ENCODE results near the gene OLFM3.

DNA sequence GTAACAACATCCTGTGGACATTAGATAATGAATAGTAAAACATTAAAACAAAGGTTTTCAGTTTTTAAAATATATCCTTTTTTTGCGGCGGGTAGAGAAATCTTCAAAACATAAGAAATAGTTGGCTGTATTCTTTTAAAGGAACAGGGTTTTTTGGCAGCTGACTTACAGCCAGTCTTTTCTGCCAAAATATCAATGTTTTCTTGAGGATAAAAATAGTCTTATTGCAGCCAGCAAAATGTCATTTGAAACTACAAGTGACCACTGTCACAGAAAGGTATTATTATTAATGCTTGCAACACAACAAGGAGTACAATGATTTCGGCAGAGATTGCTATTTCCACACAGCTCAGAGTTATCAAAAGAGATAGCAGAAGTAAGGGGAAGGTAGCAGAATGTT, 21.4 kb downstream of the OLFM3 start:
- TF ChIP-seq, protein P1, sequence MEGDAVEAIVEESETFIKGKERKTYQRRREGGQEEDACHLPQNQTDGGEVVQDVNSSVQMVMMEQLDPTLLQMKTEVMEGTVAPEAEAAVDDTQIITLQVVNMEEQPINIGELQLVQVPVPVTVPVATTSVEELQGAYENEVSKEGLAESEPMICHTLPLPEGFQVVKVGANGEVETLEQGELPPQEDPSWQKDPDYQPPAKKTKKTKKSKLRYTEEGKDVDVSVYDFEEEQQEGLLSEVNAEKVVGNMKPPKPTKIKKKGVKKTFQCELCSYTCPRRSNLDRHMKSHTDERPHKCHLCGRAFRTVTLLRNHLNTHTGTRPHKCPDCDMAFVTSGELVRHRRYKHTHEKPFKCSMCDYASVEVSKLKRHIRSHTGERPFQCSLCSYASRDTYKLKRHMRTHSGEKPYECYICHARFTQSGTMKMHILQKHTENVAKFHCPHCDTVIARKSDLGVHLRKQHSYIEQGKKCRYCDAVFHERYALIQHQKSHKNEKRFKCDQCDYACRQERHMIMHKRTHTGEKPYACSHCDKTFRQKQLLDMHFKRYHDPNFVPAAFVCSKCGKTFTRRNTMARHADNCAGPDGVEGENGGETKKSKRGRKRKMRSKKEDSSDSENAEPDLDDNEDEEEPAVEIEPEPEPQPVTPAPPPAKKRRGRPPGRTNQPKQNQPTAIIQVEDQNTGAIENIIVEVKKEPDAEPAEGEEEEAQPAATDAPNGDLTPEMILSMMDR (IDR thresholded peaks at IDR 0.05) = no peak
- no peak for TF ChIP-seq POLR2A (IDR thresholded peaks at IDR 0.05)

Measured in stomach (tissue), 4 donors.